ENCODE data around the gene PPIG.
"Not testable (repeated sequence)": the region's sequence is repeated elsewhere in the genome, so short reads cannot be mapped to it uniquely, and the experiment has no call there.

PPIG gene

GRCh38 chr2:169584005-169584877 lies at the start of gene PPIG:
Gene PPIG (plus strand): TSS chr2:169584351. CDS start chr2:169604042, 19,691 bp downstream.
- peak; percentile 90 for DNase-seq

GRCh38 chr2:169539460-169539859 lies 44.7 kb upstream of the PPIG start:
- DNase-seq = not testable (repeated sequence)

- DNase-seq = no peak
These were observed 44.0 kb upstream of the PPIG start for GRCh38 chr2:169540146-169540545.

GRCh38 chr2:169542433-169542832 lies 41.7 kb upstream of the PPIG start:
- DNase-seq = no peak

- no peak for DNase-seq
These were observed 37.4 kb upstream of the PPIG start for GRCh38 chr2:169546756-169547155.

GRCh38 chr2:169561364-169561763 lies 22.8 kb upstream of the PPIG start:
- DNase-seq = no peak

- not testable (repeated sequence) for DNase-seq
These were observed 22.1 kb upstream of the PPIG start for GRCh38 chr2:169562084-169562483.

GRCh38 chr2:169562519-169562918 lies 21.6 kb upstream of the PPIG start:
- no peak for DNase-seq

GRCh38 chr2:169565686-169566085 lies 18.5 kb upstream of the PPIG start:
- DNase-seq = no peak

- no peak for DNase-seq
These were observed 14.2 kb upstream of the PPIG start for GRCh38 chr2:169569948-169570347.

GRCh38 chr2:169570752-169571151 lies 13.4 kb upstream of the PPIG start:
- not testable (repeated sequence) for DNase-seq

GRCh38 chr2:169571571-169571970 lies 12.6 kb upstream of the PPIG start:
- DNase-seq = no peak

- no peak for DNase-seq
These were observed 12.0 kb upstream of the PPIG start for GRCh38 chr2:169572189-169572588.

GRCh38 chr2:169572821-169573159 lies 11.4 kb upstream of the PPIG start:
- no peak for DNase-seq

GRCh38 chr2:169573160-169573973 lies 10.8 kb upstream of the PPIG start, which contains the start of gene FASTKD1:
Gene FASTKD1 (minus strand): TSS chr2:169573865. CDS start chr2:169572029, 1,836 bp downstream.
- peak; percentile 89 for DNase-seq

- no peak for DNase-seq
These were observed 10.2 kb upstream of the PPIG start for GRCh38 chr2:169573974-169574299.

- DNase-seq = not testable (repeated sequence)
These were observed 9.6 kb upstream of the PPIG start for GRCh38 chr2:169574539-169574938.

- not testable (repeated sequence) for DNase-seq
These were observed 8.9 kb upstream of the PPIG start for GRCh38 chr2:169575264-169575663.

GRCh38 chr2:169579044-169579443 lies 5.1 kb upstream of the PPIG start:
- no peak for DNase-seq

- not testable (repeated sequence) for DNase-seq
These were observed 1.4 kb upstream of the PPIG start for GRCh38 chr2:169582552-169583266.

GRCh38 chr2:169583518-169583917 lies 633 bp upstream of the PPIG start:
- no peak for DNase-seq

GRCh38 chr2:169585673-169586072 lies 1.5 kb downstream of the PPIG start:
- no peak for DNase-seq

- DNase-seq = no peak
These were observed 6.7 kb downstream of the PPIG start for GRCh38 chr2:169590804-169591203.
